NCI-H2029 treated with DMSO at 0.1 percent for 48 hours (cell line): ENCODE results near the gene PSMD13.

Source experiments
- DNase-seq: peaks from one replicate; lab custom pipeline; 2025; lab: John Stamatoyannopoulos, UW

PSMD13 gene

DNA sequence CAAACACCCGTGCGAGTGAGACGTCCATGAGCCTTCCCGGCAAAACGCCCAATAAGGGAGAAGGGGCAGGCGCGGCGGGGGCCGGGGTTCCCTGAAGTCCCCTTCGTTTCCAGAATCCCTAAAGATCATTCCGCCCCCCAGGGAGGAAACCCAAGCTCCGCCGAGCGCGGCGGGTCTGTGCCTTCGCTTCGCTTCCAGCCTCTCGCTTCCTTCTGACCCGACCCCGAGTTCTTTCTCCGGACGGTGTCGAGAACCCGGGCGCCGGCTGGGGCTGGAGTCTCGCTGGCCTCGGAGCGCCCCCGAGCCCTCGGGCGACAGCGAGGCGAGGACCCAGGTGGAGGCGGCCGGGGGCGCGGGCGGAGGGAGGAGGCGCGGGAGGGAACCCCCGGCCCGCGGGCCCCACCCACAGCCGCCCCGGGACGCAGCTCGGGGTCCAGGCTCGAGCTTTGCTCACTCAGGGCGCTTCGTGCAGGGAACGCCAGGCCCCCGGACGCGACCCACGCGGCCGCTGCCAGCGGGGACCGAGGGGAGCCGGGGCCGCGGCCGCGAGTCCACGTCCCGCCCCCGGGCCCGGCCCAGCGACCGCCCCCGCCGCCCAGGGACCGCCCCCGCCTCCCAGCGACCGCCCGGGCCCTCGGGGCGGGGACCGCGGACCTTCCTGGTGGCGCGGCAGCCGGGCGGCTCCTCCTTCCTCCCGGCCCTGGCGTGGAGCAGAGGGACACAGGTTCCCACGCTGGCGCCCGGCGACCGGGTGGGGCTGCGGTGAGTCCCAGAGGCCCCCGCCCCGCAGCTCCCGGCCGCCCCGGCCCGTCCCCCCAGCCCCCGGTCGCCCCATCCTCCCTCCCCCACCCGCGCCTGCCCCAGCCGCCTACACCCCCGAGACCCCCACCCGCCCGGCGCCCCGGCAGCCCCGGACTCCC, 52.0 kb downstream of the PSMD13 start, which contains the start of gene PGGHG:
Gene PGGHG (plus strand): TSS at position 649 of the 920 bp plus-strand sequence. CDS start 691 bp downstream, outside the sequence.
- no peak for DNase-seq

DNA sequence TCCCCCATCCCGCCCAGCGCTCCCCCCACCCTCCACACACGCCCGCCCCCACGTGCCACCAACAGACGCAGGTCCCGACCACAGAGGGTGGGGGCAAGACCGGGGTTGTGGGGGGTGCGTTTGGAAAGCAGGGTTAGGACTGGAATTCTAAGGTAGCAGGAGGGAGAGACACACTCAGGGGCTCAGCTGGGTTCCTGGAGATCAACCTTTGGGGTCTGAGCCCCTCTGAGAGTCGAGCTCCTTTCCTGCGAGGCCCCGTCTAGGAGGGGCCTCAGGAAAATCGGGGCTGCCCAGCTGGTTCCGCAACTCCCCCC, 52.6 kb downstream of the PSMD13 start:
- no peak for DNase-seq

DNA sequence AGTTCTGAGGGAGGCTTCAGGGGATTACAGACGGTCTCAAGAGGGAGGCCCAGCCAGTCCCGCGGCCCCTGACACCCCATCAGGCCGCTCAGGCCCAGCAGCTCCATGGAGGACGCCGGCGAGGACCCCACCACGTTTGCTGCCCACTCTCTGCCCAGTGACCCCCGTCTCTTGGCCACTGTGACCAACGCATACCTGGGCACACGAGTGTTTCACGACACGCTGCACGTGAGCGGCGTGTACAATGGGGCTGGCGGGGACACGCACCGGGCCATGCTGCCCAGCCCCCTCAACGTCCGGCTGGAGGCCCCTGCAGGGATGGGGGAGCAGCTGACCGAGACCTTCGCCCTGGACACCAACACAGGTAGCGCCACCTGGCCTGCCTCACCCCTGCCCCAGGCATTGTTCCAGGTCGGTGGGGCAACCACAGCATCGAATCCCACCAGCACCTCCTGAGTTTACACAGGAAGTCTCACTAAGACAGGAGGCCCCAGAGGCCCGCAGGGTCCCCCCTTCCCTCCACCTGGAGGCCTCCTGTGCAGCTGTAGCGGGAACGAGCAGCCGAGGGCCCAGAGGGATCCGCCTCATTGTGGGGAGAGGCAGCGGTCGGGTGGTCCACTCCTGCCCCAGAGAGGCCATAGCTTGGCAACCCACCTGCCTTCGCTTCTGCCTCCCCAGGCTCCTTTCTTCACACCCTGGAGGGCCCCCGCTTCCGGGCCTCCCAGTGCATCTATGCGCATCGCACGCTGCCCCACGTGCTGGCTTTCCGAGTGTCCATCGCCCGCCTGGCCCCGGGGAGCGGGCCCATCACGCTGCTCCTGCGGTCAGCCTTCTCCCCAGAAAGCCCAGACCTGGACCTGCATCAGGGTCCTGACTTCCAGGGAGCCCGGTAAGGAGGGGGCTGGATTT, 53.2 kb downstream of the PSMD13 start:
- no peak for DNase-seq

GRCh38 chr11:290621-291231, 54.0 kb downstream of the PSMD13 start:
- DNase-seq = no peak

GRCh38 chr11:291281-292210, 54.8 kb downstream of the PSMD13 start:
- no peak for DNase-seq

DNA sequence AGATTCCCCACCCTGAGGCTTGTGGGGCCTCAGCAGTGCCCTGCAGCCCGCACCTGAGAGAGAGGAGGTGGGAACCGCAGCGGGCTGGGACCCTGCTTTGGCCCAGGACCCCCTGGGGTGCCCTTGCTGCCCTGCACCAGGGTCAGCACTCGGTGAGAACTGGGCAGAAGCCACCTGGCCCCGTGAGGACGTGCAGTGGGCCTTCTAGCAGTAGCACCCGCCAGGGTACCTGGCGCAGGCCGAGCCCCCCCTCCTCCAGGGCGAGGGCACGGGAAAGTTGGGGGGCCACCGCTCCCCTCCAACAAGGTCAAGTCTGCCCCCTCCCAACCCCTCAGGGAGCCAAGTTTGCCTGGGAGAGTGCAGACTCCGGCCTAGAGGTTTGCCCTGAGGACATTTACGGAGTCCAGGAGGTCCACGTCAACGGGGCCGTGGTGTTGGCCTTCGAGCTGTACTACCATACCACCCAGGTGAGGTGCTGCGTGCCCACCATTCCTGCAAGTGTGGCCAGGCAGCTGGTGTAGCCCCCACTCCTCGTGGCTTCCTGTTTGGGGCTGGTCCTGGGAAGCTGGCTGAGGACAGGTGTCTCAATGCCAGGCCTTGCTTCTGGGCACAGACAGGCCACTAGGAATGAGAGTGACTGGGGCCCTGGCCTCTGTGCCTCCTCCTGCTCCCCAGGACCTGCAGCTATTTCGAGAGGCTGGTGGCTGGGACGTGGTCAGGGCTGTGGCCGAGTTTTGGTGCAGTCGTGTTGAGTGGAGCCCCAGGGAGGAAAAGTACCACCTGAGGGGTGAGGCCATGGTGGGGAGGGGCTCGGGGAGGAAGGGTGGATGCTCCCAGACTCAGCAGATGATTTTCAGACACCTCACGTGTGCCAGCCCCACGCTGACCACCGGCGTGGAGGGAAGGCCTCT, 55.7 kb downstream of the PSMD13 start:
- DNase-seq = no peak

DNA sequence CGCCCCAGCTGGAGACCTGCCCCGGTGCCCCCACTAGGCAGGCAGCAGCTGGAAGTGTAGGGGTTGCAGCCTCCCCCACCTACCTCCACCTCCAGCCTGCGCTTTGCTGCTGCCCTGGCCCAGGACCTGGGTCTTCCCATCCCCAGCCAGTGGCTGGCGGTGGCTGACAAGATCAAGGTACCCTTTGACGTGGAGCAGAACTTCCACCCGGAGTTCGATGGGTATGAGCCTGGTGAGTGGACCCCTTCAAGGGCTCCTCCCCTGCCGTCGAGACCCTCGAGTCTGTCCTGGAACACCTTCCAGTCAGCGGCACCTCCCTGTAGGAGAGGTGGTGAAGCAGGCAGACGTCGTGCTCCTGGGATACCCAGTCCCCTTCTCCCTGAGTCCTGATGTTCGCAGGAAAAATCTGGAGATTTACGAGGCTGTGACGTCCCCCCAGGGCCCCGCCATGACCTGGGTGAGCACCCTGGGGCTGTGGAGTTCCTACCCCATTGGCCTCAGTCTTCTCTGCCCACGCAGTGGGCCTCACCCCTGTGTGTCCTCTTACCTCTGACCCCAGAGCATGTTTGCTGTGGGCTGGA, 56.6 kb downstream of the PSMD13 start:
- no peak for DNase-seq

DNA sequence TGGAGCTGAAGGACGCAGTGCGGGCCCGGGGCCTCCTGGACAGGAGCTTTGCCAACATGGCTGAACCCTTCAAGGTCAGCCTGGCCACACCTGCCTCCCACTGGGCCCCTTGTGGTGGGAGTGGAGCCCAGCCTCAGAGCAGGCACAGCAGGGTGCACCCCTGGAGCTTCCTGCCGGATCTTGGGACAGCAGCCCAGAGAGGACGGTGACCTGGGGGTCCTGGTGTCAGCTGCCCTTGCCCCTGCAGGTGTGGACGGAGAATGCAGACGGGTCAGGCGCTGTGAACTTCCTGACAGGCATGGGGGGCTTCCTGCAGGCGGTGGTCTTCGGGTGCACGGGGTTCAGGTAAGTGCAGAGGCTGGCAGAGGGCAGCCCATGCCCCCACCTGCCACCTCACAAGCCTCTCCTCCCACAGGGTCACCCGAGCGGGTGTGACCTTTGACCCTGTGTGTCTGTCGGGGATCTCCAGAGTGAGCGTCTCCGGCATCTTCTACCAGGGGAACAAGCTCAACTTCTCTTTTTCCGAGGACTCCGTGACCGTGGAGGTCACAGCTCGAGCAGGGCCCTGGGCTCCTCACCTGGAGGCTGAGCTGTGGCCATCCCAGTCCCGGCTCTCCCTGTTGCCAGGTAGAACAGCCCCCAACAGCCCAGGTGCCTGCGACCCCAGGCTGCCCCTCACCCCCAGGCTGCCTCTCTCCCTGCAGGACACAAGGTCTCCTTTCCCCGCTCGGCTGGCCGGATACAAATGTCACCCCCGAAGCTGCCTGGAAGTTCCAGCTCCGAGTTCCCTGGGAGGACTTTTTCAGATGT, 57.3 kb downstream of the PSMD13 start:
- DNase-seq = no peak

- no peak for DNase-seq
These were observed 58.0 kb downstream of the PSMD13 start for GRCh38 chr11:294780-295179.

- DNase-seq = no peak
These were observed 58.8 kb downstream of the PSMD13 start for GRCh38 chr11:295351-296170.

DNA sequence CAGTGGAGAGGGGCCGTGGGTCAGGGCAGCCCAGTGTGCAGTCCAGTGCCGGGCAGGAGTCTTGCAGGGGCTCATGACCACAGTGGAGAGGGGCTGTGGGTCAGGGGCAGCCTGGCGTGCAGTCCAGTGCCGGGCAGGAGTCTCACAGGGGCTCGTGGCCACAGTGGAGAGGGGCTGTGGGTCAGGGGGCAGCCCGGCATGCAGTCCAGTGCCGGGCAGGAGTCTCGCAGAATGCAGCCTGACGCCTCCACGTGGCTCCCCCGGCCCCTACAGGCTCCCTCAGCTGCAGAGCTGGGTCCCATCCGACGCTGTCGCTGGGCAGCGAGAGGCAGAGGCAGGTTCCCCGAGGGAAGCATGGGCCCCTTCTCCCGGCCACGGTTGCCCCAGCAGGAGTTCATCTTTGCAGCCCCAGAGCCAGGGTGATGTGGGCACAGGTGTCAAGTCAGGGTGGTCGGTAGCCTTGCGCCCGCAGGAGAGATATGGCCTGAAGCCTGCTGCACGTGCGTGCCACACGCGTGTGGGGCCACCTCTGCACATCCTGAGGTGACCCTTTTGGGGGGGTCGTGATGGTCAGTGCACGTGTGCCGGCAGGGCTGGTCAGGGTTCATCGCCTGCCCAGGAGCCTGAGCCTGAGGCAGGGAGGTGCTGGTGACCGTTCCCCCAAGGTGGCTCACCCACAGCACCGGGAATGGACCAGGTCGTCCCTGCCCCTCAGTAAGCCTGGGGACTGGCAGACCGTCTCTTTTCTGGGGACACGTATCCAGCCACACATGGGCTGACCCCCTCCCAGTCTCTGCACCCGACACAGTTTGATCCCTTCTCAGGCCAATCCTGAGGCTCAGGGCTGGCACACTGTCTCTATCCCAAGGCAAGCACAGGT, 59.6 kb downstream of the PSMD13 start:
- DNase-seq = no peak

DNA sequence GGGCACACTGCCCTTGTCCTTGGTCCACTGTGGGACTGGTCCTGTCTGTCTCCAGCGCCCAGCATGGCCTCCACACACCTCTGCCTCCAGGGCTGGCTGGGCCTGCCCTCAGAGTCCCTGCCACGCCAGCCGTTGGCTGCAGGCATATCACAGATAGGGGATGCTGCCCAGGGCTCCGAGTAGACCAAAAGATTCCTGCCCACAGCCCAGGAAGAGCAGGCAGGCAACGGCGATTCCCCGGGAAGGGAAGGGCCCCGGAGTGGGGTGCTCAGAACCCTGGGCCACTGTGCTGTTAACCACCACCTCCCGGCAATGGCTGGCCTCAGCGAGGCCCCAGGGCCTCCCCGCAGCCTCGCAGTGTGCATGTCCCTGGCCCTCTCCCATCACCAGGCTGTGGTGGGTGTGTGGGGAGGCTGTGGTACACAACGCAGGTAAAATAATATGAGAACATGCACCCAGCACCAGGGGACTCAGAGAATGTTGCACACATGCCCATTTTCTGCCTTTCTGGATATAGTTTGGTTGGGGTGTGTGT, 60.3 kb downstream of the PSMD13 start:
- no peak for DNase-seq

DNA sequence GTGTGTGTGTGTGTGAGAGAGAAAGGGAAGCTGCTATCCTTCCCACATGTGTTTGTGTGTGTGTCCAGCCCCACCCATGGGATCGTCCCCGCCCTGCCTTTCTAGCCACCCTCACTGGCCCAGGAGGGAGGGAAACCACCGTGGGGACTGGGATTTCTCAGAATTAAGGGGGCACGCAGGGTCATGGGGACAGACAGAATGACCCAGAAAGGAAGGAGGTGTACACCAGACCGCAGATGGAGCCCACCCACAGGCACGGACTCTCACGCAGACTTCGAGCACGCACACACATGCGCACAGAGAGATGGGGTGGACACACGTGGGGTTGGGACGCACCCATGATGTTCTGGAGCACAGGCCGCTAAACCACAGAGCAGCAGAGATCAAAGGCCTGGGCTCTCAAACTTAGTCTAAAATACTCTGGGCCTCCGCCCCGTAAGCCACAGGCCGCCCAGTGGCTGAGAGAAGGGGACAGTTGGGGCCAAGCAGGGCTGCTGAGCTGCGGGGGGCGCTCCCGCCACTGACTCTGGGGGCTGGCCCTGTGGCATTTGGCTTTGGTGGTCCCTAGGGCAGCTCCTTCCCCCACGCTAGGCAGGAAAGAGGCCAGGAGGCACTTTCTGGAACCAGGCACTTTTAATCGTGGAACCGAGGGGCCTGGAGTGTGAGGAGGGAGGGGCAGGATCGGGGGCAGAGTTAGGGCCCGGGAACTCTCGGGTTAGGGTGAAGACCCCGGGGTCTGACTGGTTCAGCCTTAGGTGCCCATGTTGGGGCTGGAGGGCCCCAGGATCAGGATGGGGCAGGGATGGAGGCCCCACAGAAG, 61.0 kb downstream of the PSMD13 start:
- no peak for DNase-seq

- no peak for DNase-seq
These were observed 61.8 kb downstream of the PSMD13 start for GRCh38 chr11:298406-299065.
